Measurements from ENCODE around the gene ZSCAN18.

- TF ChIP-seq EP300 (IDR thresholded peaks at IDR 0.05; ENCODE audit: low read depth) (no peak), POLR2A (IDR thresholded peaks at IDR 0.05) (no peak), CTCF (IDR thresholded peaks at IDR 0.05) (no peak), POLR2AphosphoS5 (IDR thresholded peaks at IDR 0.05) (no peak)
Measured at GRCh38 chr19:58123354-58123753, 25.3 kb upstream of the ZSCAN18 start.
